Colonic mucosa (tissue), 4 donors: Measurements from ENCODE around the gene PRKN. TPM values are rescaled to one million over a fixed set of nuclear protein-coding genes. Genes with fewer than 3 reads are reported as not detected.
"Not testable (repeated sequence)": the region's sequence is repeated elsewhere in the genome, so short reads cannot be mapped to it uniquely, and the experiment has no call there.

Experiments used
- DNase-seq: peaks from one replicate; pipeline ENCODE4 v3.0.0-alpha.2; 2020
- H3K27ac ChIP-seq: fragments of 200-600 bp; one replicate; pipeline ENCODE4 v1.8.0; 2021
- H3K27me3 ChIP-seq: fragments of 200-600 bp; one replicate; pipeline ENCODE4 v1.8.0; 2021
- H3K36me3 ChIP-seq: fragments of 200-600 bp; one replicate; pipeline ENCODE4 v1.8.0; 2021
- H3K4me1 ChIP-seq: fragments of 200-600 bp; one replicate; pipeline ENCODE4 v1.8.0; 2021; ENCODE audit warnings: mild to moderate bottlenecking
- H3K4me3 ChIP-seq: fragments of 200-600 bp; one replicate; pipeline ENCODE4 v1.8.0; 2021
- H3K9ac ChIP-seq, 2 donors: one replicate each; pipeline ENCODE4 v1.7.0; 2013; ENCODE audit warnings: control low read depth in 2 of 2, low read depth in 2 of 2, low read length in 2 of 2
- H3K9me3 ChIP-seq: fragments of 200-600 bp; one replicate; pipeline ENCODE4 v1.8.0; 2021
- CTCF ChIP-seq: fragments of 200-600 bp; IDR thresholded peaks from one replicate; pipeline ENCODE4 v1.8.0; 2022; ENCODE audit warnings: antibody characterized with exemption, mild to moderate bottlenecking
- intact Hi-C: fragments of 100-400 bp; cut with DNase I; formaldehyde crosslinking; loops from one replicate; pipeline ENCODE4 v1.14.1; 2022
- total RNA-seq, 2 donors: library from RNA; stranded (reverse); fragmentation: NEBNext Ultra II Directional in 1 of 2; extraction: Animal tissue kit (Norgen Biotek cat#: 25700) in 1 of 2; gene quantifications; one replicate each; pipeline ENCODE4 v1.2.1, GENCODE V29; 2021
- donor health status: healthy.
- donor health status: DM: no; HTN: no; CAD: no.
- donor health status: DM: no; HTN: no; CAD: no.

Gene PRKN
- total RNA-seq, 2 donors from 2014 or later = 3.7 to 8.1 TPM

- no peaks in the 10 kb centered on the region for H3K36me3 ChIP-seq
- H3K4me3 ChIP-seq = no peak overlapping the region
- H3K27me3 ChIP-seq = no peaks in the 10 kb centered on the region
- no peak for DNase-seq
- H3K27ac ChIP-seq = no peak overlapping the region
- TF ChIP-seq CTCF = no peak
- H3K4me1 ChIP-seq = no peaks in the 10 kb centered on the region
- H3K9me3 ChIP-seq = no peaks in the 10 kb centered on the region
- intact Hi-C loops = no loop called here
- H3K9ac ChIP-seq = no peak overlapping the region
Observed at GRCh38 chr6:161344626-161345025, 1382.9 kb downstream of the PRKN start.

GRCh38 chr6:161342039-161342438 is 1385.5 kb downstream of the PRKN start:
- Histone ChIP-seq H3K27me3 (no peaks in the 10 kb centered on the region), H3K36me3 (no peaks in the 10 kb centered on the region), H3K9ac (no peak overlapping the region), H3K9me3 (no peaks in the 10 kb centered on the region), H3K27ac (no peak overlapping the region), H3K4me3 (no peak overlapping the region), H3K4me1 (no peaks in the 10 kb centered on the region)
- DNase-seq = no peak
- intact Hi-C loops = no loop called here
- no peak for TF ChIP-seq CTCF

- intact Hi-C loops = no loop called here
- no peak for TF ChIP-seq CTCF
- Histone ChIP-seq H3K4me1 (no peaks in the 10 kb centered on the region), H3K4me3 (no peak overlapping the region), H3K36me3 (no peaks in the 10 kb centered on the region), H3K27me3 (no peaks in the 10 kb centered on the region), H3K27ac (no peak overlapping the region), H3K9me3 (no peaks in the 10 kb centered on the region), H3K9ac (no peak overlapping the region)
- no peak for DNase-seq
Observed at GRCh38 chr6:161341638-161342037, 1385.9 kb downstream of the PRKN start.

GRCh38 chr6:161338015-161338414 is 1389.6 kb downstream of the PRKN start:
- no peak overlapping the region for H3K27ac ChIP-seq
- H3K9me3 ChIP-seq = no peaks in the 10 kb centered on the region
- no peak overlapping the region for H3K9ac ChIP-seq
- no peaks in the 10 kb centered on the region for H3K27me3 ChIP-seq
- no peak for DNase-seq
- H3K36me3 ChIP-seq = no peaks in the 10 kb centered on the region
- no peaks in the 10 kb centered on the region for H3K4me1 ChIP-seq
- no peak for TF ChIP-seq CTCF
- H3K4me3 ChIP-seq = no peak overlapping the region
- intact Hi-C loops = no loop called here

- intact Hi-C loops = no loop called here
- Histone ChIP-seq H3K27me3 (no peaks in the 10 kb centered on the region), H3K4me1 (no peaks in the 10 kb centered on the region), H3K36me3 (no peaks in the 10 kb centered on the region), H3K4me3 (no peak overlapping the region), H3K9ac (no peak overlapping the region), H3K9me3 (no peaks in the 10 kb centered on the region), H3K27ac (no peak overlapping the region)
- TF ChIP-seq CTCF = no peak
- no peak for DNase-seq
Observed at GRCh38 chr6:161336479-161336878, 1391.1 kb downstream of the PRKN start.

GRCh38 chr6:161333410-161333809 is 1394.2 kb downstream of the PRKN start:
- H3K9ac ChIP-seq = no peak overlapping the region
- H3K4me3 ChIP-seq = no peak overlapping the region
- no peaks in the 10 kb centered on the region for H3K36me3 ChIP-seq
- intact Hi-C loops = no loop called here
- no peak for TF ChIP-seq CTCF
- no peaks in the 10 kb centered on the region for H3K9me3 ChIP-seq
- H3K27ac ChIP-seq = no peak overlapping the region
- no peaks in the 10 kb centered on the region for H3K27me3 ChIP-seq
- no peaks in the 10 kb centered on the region for H3K4me1 ChIP-seq
- DNase-seq = no peak

GRCh38 chr6:161331402-161332081 is 1396.0 kb downstream of the PRKN start:
- intact Hi-C loops, H3K27me3 ChIP-seq, H3K9ac ChIP-seq, H3K27ac ChIP-seq, H3K9me3 ChIP-seq, H3K4me3 ChIP-seq, H3K36me3 ChIP-seq, H3K4me1 ChIP-seq, DNase-seq: not testable (repeated sequence)
